GM18519 (cell line): ENCODE results near the gene OSTF1.

ENCODE experiments used
- ATAC-seq: cut with Tn5 transposase; IDR thresholded peaks from one replicate; pipeline ENCODE4 v1.9.1; 2021; ENCODE audit warnings: mild to moderate bottlenecking, moderate library complexity; ENCODE audit not compliant: unreplicated experiment, low FRiP score

The OSTF1 gene

DNA sequence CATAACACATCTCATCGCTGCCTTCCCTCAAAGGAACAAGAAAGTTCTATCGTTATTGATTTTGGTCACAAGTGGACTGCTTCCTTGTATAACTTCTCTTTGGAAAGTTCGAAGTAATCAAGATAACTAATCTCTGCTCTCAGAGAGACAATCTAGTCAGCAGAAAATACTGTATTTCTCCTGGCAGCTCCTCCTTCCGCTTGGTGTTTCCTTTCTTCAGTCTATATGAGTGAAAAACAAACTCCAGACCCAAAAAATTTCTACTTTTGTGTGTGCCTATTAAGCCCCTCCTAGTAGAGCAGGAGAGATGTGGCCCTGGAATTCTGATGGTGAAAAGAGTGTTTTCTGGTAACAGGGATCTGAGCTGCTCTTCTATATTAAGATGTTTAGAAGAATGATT lies 24.5 kb downstream of the OSTF1 start:
- no peak for ATAC-seq

DNA sequence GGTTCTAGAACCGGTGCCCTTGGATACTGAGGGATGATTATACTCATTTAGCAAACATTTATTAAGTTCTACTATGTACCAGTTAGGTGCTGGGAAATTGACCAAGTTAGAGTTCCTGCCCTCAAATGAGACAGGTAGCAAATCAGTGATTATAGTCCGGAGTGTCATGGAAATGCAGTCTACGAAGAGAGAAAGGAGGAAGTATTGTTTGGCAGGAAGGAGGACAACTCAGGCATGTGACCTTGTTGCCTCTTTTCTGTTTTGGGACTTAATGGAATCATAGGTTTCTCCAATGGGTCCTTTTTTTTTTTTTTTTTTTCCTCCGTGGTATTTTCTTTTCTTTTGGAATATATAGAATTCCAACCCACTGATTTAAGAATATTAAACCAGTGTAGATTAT lies 28.0 kb downstream of the OSTF1 start:
- no peak for ATAC-seq

DNA sequence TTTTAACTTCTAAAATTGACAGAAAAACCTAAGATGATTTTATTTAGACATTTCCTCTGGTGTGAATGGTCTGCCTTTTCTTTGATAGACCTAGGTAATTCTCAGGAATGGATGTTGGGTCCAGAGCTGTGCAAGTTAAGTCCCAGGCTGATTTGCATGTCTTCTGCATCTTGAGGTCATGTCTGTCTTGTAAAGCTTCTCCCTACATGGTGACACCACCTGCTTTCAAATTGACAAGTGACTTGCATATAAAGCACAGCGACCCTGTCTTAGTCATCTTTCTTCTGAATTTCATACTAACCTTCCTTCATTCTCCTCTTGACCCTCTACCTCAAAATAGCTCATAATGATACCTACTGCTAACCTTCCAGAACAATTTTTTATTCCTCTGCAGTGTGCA lies 29.2 kb downstream of the OSTF1 start:
- no peak for ATAC-seq

DNA sequence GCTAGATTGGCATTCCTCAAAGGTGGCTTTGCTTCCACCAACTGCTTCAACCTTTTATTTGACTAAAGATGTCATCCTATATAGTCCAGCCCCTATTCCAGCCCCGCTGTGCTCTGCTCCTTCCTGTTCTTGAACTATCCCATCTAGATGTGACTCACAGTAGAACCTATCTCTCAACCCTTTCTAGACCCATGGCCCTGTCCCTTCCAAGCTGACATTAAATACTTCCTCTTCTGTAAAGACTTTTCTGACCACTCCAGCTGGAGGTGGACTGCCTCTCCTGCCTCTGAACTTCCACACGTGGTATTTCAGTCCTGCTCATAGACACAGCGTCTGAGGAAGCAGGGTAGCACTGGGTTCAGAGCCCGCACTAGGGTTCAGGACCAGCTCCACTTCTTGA lies 32.4 kb downstream of the OSTF1 start:
- no peak for ATAC-seq

DNA sequence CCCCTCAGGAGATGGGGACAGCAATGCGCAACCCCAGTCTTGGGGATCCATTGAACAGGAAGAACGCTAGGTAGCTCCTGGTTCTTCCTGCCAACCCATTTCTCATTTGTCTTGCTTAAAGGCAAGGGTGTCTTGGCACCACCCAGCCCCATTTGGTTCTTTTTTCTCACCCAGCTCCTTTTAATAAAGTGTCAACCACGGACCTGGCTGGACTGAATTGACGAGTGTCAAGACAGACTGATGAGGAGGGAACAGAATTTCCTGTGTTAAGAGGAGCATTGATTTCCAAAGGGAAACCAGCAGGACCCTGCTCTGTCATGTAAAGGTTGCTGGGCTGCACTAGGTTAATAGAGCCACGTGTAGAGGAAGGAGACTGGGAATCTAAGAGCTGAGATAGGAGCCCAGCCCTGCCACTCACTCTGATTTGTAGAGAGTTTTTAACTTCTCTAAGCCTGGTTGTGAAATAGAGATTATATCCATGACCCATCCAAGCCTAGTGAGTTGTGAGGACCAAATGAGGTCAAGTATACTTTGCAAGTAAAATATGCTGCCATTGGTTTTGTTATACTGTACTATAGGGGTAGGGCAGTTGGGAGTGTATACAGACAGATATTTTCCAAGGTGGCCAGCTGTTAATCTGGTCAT lies 33.7 kb downstream of the OSTF1 start:
- ATAC-seq = no peak

DNA sequence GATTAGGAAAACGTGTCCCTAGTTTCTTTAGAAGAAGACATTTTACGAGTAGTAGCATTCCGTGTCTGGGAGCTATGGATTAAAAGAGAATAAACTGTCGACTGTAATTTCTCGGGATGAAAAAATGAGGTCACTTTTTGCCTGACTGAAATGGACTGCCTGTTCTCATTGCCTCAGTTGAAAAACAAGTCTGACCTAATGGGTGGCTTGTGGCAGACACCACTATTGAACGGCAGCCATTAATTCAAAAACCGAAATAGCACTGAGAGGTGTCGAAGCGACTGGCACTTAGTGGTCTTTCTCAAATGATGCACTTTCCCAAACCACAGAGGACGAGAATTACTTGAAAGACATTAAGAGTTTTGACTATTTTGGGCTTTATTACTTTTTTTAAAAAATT lies 35.4 kb downstream of the OSTF1 start:
- no peak for ATAC-seq

DNA sequence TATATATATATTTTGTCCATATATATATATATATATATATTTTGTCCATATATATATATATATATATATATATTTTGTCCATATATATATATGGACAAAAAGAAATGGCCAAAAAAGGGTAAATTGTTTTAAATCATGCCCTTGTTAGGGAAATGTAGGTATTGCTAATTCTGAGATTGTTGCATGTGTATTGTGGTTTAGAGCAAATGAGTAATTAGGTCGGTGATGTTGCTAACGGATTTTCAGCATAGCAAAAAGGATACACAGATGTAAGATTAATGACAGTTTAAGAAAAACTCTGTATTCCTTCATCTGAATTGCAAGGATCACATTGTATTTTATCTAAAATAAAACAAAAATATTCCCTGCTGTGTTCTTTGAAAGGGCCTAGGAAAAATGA lies 40.2 kb downstream of the OSTF1 start:
- no peak for ATAC-seq

DNA sequence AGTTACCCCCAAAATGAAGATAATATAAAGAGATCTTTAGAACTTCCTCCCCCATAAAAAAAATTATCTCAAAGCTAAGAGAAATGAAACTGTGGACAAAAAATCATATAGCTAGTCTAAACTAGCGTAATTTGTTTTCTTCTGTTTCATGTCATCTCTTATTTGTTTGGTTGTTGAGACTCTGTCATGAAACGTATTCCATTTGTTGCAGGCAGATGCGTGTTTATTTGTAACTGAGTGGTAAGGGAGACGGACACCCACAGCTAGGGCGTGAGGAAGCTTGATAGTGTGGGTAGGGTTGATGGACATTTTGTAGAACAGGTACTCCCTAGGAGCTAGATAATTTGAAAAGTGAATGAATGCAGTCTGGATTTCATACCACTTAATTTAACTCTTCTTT lies 41.9 kb downstream of the OSTF1 start:
- ATAC-seq = no peak

DNA sequence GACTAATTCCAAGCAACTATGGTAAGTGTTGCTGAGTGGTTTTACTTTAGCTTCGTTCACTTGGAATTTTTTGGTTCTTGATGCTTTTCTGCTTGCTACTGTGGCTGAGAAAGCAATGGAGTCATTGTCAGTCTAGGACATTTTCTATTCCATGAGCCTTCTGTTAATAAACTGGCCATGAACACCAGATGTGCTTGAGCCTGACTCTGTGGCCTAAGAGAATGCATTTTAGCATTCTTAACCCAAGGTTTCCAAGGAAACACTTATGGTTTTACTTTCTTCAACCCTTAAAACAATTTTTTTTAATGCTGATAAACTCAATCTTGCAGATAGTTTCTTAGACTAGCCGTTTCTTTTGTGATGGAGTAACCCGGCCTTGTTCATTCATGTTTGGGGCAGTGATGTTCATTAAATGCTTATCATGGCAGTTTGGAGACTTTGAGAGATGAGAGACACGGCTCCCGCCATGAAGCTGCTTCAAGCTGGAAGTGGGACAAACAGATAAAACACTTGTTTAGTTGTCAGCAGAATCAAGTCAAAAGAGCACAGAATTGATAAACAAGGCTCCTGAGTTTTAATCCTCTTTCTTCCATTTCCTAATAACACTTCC lies 42.4 kb downstream of the OSTF1 start:
- no peak for ATAC-seq

- ATAC-seq = no peak
These were observed 43.4 kb downstream of the OSTF1 start for GRCh38 chr9:75131700-75132099.

GRCh38 chr9:75132244-75132643 lies 43.9 kb downstream of the OSTF1 start:
- no peak for ATAC-seq

DNA sequence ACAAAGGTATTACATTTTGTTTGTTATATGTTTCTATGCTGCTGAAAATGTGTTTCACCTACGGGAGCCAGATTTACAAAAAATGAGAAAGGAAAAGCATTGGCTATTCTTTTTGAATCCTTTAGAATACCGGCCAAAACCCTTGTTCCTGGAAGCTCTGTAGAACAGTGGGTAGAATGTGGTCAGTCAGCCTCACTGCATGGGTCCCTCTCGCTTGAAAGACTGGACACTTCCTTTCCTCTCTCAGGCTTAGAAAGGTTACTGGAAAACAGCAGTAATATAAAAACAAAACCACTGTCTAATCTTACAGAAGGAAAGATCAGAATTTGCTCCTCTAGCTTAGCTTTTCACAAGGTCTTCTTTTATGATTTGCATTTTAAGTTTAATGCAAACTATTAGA lies 45.1 kb downstream of the OSTF1 start:
- no peak for ATAC-seq

GRCh38 chr9:75134495-75134894 lies 46.2 kb downstream of the OSTF1 start:
- no peak for ATAC-seq

DNA sequence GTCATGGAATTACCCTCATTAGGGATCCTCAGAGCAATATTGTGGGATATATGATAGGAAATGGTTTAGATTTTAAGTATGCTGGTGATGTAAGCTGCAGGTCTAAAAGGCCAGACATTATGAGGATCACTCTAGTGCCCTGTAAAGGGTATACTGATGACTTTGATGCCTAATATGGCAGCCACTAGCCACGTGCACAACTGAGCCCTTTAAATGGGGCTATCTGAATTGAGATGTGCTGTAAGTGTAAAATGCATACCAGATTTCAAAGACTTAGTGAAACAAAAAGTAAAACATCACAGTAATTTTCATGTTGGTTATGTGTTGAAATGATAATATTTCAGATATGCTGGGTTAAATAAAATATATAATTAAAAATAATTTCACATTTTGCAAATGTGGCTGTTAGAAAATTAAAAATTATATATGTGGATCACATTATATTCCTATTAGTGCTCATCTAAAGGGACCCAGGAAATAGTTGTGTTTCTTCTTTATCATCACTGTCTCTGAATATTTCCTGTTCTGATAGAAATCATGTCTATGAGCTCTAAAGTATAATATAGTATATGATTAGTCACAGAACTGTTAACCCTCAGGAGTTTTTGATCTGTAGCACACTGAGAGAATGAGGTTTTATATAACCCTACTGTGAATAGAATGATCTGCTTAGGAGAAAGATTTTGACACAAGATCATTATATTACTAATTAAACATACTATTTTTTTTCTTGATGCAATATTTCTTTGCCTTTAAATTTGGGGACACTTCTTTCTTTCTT lies 50.1 kb downstream of the OSTF1 start:
- no peak for ATAC-seq

DNA sequence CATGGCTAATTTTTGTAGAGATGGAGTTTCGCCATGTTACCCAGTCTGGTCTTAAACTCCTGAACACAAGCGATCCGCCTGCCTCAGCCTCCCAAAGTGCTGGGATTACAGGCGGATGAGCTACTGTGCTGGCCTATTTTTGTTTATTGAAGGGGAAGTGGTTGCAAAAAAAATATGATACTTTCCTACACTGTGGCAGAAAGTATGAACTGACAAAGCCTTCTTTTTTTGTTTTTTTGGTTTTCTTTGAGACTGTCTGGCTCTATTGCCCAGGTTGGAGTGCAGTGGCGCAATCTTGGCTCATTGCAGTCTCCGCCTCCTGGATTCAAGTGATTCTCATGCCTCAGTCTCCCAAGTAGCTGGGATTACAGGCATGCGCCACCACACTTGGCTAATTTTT lies 50.9 kb downstream of the OSTF1 start:
- ATAC-seq = no peak

DNA sequence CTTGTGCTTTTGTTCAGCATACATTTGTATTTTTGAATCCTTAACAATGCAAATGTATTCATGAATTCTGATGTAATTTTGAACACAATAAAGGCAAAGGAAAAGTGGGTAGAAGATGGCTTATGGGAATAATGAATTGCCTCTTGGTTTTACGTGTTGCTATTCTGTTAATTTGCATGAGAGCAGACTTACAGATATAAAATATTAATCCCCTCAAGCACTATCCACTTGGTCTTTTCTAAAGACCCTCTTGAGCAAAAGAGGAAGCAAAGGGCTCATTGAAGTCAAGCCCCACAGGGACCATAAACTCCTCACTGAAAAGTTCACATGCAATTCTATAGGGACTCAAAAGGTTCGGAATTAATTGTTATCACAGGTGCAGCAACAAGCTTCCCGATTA lies 51.9 kb downstream of the OSTF1 start:
- no peak for ATAC-seq

DNA sequence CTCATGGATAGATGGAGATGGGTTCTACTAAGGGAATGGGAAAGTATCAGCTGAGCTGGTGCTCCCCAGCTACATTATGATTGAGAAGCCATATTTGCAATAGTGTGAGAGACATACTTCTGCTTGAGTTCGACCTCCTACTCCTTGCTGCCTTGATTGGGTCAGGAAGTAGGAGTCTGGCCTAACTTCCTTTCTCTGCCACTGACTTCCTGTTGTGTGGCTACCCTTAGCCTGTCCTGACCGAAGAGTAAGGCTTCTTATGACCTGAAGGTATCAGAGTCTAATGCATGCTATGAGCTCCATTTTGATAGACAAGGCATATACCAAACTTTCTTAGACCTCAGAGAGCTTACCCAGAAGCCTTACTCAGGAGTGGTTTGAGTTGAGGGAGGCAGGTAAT lies 53.9 kb downstream of the OSTF1 start:
- ATAC-seq = no peak

DNA sequence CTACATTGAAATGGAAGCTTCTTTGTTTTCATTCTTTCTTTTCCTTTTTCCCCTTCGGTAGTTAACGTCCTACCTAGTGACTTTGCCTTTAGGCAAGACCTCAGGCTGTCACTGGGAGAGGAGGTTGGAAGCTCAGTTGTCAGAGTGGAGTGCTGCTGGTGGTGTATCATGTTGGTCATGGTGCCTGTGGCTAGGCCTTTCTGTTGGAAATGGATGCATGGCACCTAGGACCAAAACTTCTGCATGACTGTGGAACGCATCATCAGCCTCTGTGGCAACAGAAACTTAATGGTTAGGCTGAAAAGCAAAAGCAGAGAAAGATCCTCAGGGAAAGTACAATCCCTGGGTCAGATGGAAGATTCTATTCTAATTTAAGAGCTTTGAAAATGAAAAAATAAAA lies 57.9 kb downstream of the OSTF1 start:
- no peak for ATAC-seq

DNA sequence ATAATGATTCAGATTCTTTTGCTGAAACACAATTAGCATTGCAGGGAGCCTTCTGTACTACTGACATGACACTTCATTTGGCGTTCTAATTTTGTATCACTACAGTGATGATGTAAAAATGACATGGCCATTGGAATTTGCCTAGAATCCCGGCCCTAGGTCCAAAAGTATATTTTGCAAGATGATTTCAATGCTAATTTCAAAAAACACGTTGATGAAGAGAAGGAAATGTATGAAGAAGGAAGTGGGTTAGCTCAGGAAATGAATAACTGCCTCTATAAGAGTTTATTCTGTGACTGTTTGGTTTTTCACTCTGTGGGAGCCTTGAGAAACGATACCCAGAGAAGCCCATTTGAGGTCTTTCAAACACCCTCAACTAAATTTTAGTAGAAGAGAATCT lies 59.3 kb downstream of the OSTF1 start:
- ATAC-seq = peak; percentile 39

GRCh38 chr9:75148561-75148960 lies 60.2 kb downstream of the OSTF1 start:
- ATAC-seq = no peak

GRCh38 chr9:75149841-75150241 lies 61.5 kb downstream of the OSTF1 start:
- no peak for ATAC-seq

DNA sequence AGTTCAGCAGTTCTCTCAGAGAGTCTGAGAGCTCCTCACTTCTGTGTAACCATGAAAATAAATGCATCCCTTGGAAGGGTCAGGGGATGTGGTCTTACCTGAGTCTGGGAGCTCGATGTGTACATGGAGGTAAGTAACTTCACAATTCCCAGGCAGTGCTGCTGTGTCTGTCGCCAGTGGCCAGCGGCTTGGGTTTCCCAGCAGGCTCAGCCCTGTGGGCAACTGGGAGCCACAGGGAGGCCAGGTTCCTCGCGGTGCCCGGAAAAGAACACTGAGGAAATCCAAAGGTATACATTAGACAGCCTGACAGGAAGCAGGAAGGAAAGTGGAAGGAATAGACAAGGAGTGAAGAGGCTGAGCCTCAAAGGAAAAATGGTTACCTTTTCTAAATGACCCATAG lies 62.2 kb downstream of the OSTF1 start:
- ATAC-seq = no peak
